GM12878 (cell line): ENCODE measurements around the gene STYXL1.

Source experiments
- ATF2 ChIP-seq: IDR thresholded peaks from 2 replicates; pipeline ENCODE4 v1.6.1; 2012; ENCODE audit warnings: low read length, inconsistent platforms
- ATF7 ChIP-seq: fragments of 450-650 bp; IDR thresholded peaks from 2 replicates; pipeline ENCODE4 v1.6.1; 2016; ENCODE audit warnings: low read depth, mild to moderate bottlenecking
- CHD1 ChIP-seq: IDR thresholded peaks from 2 replicates; pipeline ENCODE4 v1.6.1; 2012; ENCODE audit warnings: low read depth, low read length, improper control_type of control experiment
- CTCF ChIP-seq, 3 experiments: IDR thresholded peaks in 2 of 3; conservative IDR thresholded peaks in 1 of 3; 2 replicates each; pipeline ENCODE4 v1.5.1; 2011; ENCODE audit warnings: low read depth in 3 of 3, low read length in 3 of 3, mild to moderate bottlenecking in 3 of 3, control low read depth in 2 of 3, moderate library complexity in 2 of 3, inconsistent platforms in 1 of 3, mixed read lengths in 1 of 3; ENCODE audit not compliant: control insufficient read depth in 2 of 3, insufficient read depth in 1 of 3; ENCODE audit errors: extremely low read depth in 1 of 3
- EZH2 ChIP-seq: IDR thresholded peaks from 2 replicates; pipeline ENCODE4 v1.6.1; 2012; ENCODE audit warnings: low read depth, mild to moderate bottlenecking, control low read depth, inconsistent platforms, low read length, borderline replicate concordance; ENCODE audit not compliant: control insufficient read depth
- MAX ChIP-seq: IDR thresholded peaks from 2 replicates; pipeline ENCODE4 v1.6.1; 2012; ENCODE audit warnings: low read depth, low read length, improper control_type of control experiment
- MEF2A ChIP-seq: IDR thresholded peaks from 2 replicates; pipeline ENCODE4 v1.6.1; 2011; ENCODE audit warnings: low read depth, mild to moderate bottlenecking, low read length, moderate library complexity; ENCODE audit not compliant: insufficient read depth
- MTA3 ChIP-seq: IDR thresholded peaks from 2 replicates; pipeline ENCODE4 v1.6.1; 2012; ENCODE audit warnings: low read length, inconsistent platforms, borderline replicate concordance
- POLR2A ChIP-seq: IDR thresholded peaks from 2 replicates; pipeline ENCODE4 v1.6.1; 2011; ENCODE audit warnings: low read depth, mild to moderate bottlenecking, low read length
- POLR2AphosphoS2 ChIP-seq: IDR thresholded peaks from 2 replicates; pipeline ENCODE4 v1.6.1; 2011; ENCODE audit warnings: low read depth, mild to moderate bottlenecking, low read length, improper control_type of control experiment, moderate library complexity
- POLR2AphosphoS5 ChIP-seq: IDR thresholded peaks from 2 replicates; pipeline ENCODE4 v1.6.1; 2011; ENCODE audit warnings: mild to moderate bottlenecking, low read length, inconsistent platforms
- REST ChIP-seq: IDR thresholded peaks from 2 replicates; pipeline ENCODE4 v1.6.1; 2012; ENCODE audit warnings: mild to moderate bottlenecking, low read depth, low read length
- ZNF687 ChIP-seq: fragments of 450-650 bp; IDR thresholded peaks from 2 replicates; pipeline ENCODE4 v1.6.1; 2017; ENCODE audit warnings: mild to moderate bottlenecking, moderate library complexity

- TF ChIP-seq CTCF (IDR thresholded peaks at IDR 0.05 in 2 of 3, conservative IDR thresholded peaks at IDR 0.05 in 1 of 3; ENCODE audit: control insufficient read depth in 2 of 3, extremely low read depth in 1 of 3, insufficient read depth in 1 of 3, low read depth in 3 of 3, low read length in 3 of 3) (no peak), POLR2A (no peak), ATF2 (no peak), CHD1 (no peak), ATF7 (no peak), REST (no peak), POLR2AphosphoS5 (no peak), POLR2AphosphoS2 (no peak), EZH2 (no peak), MAX (no peak), ZNF687 (no peak), MTA3 (no peak), MEF2A (no peak)
Observed at GRCh38 chr7:75953931-75954330, 93.9 kb downstream of the STYXL1 start.
